ENCODE data around the gene SFMBT2. TPM values are rescaled to one million over a fixed set of nuclear protein-coding genes. Genes with fewer than 3 reads are reported as not detected.

Gene SFMBT2
- total and polyA plus RNA-seq, 2 of the 13 experiments (the other 11 are each of a cell fraction or from before 2014, with no cell fraction given) = 0.01 to 0.02 TPM

DNA sequence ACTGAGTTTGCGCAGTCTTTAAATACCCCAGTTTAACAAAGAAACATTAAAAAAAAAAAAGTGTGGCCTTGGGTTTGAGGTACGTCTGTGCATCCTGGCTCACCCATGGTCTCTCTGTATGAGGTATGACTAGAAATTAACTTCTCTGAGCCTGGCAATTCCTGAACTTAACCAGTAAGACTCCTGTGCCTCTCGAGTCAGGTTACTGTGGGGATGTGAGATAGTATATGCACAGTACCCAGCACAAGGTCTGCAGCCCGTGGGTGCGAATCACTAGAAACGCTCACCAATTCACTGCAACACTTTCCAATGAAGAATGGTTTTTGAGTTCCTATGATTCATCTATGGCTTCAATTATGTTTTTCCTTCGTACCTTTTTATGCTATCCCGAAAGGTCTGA is 149.9 kb downstream of the SFMBT2 start (continued):
- TF ChIP-seq, protein P1, sequence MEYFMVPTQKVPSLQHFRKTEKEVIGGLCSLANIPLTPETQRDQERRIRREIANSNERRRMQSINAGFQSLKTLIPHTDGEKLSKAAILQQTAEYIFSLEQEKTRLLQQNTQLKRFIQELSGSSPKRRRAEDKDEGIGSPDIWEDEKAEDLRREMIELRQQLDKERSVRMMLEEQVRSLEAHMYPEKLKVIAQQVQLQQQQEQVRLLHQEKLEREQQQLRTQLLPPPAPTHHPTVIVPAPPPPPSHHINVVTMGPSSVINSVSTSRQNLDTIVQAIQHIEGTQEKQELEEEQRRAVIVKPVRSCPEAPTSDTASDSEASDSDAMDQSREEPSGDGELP (IDR thresholded peaks at IDR 0.05; ENCODE audit: borderline replicate concordance, low read depth) = no peak
- no peak for TF ChIP-seq ZNF260 (CRISPR knock-in tag; IDR thresholded peaks at IDR 0.05; ENCODE audit: borderline replicate concordance, low read depth)
- TF ChIP-seq NPAS2 (CRISPR knock-in tag; IDR thresholded peaks at IDR 0.05; ENCODE audit: borderline replicate concordance) = no peak
- TF ChIP-seq, protein P2, sequence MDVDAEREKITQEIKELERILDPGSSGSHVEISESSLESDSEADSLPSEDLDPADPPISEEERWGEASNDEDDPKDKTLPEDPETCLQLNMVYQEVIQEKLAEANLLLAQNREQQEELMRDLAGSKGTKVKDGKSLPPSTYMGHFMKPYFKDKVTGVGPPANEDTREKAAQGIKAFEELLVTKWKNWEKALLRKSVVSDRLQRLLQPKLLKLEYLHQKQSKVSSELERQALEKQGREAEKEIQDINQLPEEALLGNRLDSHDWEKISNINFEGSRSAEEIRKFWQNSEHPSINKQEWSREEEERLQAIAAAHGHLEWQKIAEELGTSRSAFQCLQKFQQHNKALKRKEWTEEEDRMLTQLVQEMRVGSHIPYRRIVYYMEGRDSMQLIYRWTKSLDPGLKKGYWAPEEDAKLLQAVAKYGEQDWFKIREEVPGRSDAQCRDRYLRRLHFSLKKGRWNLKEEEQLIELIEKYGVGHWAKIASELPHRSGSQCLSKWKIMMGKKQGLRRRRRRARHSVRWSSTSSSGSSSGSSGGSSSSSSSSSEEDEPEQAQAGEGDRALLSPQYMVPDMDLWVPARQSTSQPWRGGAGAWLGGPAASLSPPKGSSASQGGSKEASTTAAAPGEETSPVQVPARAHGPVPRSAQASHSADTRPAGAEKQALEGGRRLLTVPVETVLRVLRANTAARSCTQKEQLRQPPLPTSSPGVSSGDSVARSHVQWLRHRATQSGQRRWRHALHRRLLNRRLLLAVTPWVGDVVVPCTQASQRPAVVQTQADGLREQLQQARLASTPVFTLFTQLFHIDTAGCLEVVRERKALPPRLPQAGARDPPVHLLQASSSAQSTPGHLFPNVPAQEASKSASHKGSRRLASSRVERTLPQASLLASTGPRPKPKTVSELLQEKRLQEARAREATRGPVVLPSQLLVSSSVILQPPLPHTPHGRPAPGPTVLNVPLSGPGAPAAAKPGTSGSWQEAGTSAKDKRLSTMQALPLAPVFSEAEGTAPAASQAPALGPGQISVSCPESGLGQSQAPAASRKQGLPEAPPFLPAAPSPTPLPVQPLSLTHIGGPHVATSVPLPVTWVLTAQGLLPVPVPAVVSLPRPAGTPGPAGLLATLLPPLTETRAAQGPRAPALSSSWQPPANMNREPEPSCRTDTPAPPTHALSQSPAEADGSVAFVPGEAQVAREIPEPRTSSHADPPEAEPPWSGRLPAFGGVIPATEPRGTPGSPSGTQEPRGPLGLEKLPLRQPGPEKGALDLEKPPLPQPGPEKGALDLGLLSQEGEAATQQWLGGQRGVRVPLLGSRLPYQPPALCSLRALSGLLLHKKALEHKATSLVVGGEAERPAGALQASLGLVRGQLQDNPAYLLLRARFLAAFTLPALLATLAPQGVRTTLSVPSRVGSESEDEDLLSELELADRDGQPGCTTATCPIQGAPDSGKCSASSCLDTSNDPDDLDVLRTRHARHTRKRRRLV (CRISPR knock-in tag; IDR thresholded peaks at IDR 0.05) = no peak
- no peak for TF ChIP-seq DNMT3B (CRISPR knock-in tag; conservative IDR thresholded peaks at IDR 0.05)
- no peak for TF ChIP-seq SIN3A (IDR thresholded peaks at IDR 0.05; ENCODE audit: borderline replicate concordance, low read depth, low read length)
- TF ChIP-seq FOXA3 (CRISPR knock-in tag; IDR thresholded peaks at IDR 0.05) = no peak
- TF ChIP-seq NFATC3 (CRISPR knock-in tag; IDR thresholded peaks at IDR 0.05) = no peak
- no peak for TF ChIP-seq ZMYM4 (CRISPR knock-in tag; IDR thresholded peaks at IDR 0.05)
- no peak for TF ChIP-seq ZFP82 (CRISPR knock-in tag; IDR thresholded peaks at IDR 0.05; ENCODE audit: borderline replicate concordance)

Measured in HepG2 (cell line).